GM19023 (cell line): ENCODE results near the gene WASF2.
"Not testable (repeated sequence)": the region's sequence is repeated elsewhere in the genome, so short reads cannot be mapped to it uniquely, and the experiment has no call there.

ENCODE experiments used
- ATAC-seq: cut with Tn5 transposase; IDR thresholded peaks from one replicate; pipeline ENCODE4 v1.9.1; 2021; ENCODE audit warnings: mild to moderate bottlenecking, moderate library complexity; ENCODE audit not compliant: unreplicated experiment

Gene WASF2

DNA sequence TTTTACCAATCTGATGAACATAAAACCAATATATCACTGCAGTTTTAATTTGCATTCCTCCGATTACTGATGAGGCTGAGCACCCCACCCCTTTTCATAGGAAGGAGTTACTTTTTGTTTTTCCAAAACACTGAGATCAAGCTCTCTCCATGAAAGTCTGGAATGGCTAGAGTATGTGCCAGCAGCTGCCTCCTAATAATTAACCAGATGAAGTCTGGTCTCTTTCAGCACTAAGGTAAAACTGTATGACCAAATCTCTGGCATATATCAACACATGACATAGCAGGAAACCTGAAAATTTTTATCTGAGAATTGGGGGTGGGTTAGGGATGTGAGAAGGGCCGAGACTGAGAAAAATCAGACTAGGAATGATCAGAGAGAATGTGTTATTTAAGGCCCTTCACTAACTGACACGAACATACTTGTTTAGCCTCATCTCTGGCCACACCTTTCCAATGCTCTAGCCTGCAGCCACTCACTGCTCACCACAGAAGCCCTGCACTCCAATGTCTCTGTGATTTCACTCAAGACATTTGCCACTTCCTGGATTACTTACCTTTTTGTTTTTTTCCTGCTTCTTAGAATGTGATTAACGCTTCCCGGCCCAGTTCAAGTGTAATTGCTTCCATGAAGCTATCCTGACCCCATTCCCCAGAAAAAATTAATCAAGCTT lies 34.7 kb downstream of the WASF2 start:
- no peak for ATAC-seq

DNA sequence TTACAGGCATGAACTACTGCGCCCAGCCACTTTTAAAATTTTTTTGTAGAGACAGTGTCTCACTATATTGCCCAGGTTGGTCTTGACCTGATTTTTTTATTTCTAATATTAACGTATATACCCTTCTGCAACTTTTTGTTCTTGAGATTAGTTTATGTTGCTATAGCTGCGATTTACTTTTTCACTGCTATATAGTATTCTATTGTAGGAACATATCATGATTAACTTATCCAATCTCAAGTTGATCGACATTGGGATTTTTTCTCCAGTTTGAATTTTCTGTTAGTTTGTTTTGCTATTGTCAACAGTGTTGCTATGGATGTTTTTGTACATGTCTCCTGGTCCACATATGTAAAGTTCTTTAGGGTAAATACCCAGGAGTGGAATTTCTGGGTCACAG lies 35.4 kb downstream of the WASF2 start:
- ATAC-seq, result no peak

DNA sequence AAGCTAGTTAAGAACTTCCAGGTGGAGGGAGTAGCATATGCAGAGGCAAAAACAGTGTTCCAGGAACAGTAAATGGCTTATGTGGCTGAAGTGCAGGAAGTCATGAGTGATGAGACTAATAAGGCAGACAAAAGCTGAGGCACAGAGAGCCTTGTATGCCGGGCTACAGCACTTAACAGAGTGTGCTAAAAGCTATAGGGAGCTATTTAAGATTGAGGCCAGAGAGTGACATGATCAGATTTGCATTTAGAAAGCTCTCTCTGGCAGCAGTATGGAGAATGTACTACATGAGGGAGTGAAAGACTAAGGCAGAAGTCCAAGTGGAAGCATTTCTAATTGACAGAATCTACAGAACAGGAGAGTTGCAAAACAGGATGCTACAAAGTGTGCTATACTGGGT lies 38.6 kb downstream of the WASF2 start:
- no peak for ATAC-seq

DNA sequence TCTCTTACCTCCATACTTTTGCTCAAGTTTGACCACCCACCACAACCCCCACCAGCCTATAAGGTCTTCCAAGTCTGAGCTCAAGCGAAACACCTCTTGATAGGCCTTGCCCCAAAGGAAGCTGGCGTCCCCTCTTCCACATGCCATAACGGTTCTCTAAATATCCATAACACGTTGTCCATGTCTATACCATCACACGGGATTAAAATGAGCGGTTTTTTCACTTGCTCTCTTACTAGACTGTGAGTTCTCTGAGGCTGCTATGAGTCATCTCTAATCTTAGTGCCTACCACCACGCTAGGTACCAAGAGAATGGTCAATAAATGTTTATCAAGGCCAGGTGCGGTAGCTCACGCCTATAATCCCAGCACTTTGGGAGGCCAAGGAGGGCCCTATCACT lies 41.0 kb downstream of the WASF2 start:
- no peak for ATAC-seq

DNA sequence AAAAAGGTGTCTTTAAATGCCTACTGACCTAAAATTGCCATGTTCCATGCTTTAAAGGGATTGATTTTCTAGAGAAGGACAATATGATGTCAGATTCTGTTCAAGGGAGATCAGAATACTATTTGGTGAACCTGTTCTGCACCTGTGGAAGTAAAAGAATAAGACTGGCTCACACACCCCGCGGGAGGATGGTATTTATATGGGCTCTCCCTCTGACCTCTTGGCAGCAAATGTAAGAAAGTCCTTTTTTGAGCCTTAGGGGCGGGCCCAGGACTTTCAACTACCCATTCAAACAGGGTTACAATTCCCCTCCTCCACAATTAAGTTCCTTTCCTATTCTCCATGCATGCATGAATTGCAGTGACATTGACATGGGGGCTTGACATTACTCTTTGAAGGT lies 42.1 kb downstream of the WASF2 start:
- ATAC-seq, result no peak

DNA sequence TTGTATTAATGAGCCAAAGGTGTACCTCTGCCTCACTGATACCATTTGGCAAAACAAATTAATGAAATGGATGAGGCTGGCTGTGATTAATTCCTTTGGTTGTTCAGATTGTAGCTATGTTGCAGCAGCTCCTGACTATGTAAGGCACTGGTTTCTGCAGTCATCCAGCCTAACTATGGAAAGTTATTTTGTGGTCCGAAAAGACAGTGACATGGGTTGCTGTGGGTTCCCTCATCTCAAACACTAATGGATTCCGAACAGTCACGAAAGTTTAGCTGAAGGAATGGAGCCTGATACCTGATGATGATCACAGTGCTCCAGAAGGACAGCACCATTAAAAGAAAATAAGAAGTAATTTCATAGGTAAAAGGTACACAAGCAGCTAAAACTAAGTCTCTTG lies 42.6 kb downstream of the WASF2 start:
- no peak for ATAC-seq

DNA sequence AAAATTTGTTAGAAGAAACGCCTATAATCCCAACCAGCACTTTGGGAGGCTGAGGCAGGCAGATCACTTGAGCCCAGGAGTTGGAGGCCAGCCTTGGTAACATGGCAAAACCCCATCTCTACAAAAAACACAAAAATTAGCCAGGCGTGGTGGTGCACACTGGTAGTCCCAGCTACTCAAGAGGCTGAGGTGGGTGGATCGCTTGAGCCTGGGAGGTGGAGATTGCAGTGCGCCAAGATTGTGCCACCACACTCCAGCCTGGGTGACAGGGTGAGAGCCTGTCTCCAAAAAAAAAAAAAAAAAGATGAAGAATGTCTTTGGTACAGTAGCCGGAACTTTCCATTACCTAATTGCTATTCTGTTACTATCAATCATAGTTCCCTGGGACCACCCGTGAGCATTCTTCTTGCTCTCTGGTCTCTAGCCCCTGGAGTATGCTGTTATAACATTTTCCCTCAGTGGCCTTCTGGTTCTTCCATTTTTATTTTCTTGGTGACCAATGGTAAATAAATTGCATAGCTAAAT lies 43.4 kb downstream of the WASF2 start:
- no peak for ATAC-seq

DNA sequence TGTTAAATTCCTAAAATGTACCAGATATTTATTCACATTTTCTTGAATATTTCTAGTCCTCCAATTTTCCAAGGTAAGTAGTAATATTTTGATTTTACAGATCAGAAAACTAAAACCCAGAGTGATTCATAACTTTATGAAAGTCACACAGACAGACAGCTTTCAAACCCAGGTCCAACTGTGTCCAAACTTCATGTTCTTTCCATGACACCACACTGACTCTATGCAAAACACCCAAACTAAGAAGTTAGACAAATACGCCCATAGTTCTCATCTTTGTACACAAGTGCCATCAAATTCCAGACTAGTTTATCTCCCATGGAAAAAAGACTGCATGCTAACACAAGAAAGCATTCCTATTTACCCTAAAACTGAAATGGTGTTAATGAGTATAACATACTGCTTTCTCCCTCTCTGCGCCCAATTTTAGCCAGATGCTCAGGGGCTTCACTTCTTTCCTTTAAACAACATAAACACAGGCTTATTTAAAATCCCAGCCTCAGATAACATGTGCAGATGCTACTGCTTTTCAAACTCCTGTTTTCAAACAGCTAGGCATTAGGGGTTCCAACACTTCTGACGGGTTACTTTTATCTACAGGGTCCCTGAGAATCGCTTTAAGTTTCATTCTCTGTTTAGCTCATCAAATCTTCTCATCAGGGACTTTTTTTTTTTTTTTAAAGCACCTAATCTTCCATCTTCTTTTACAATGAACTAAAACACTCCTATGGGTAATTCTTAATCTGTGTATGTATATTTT lies 44.6 kb downstream of the WASF2 start:
- ATAC-seq, result no peak

DNA sequence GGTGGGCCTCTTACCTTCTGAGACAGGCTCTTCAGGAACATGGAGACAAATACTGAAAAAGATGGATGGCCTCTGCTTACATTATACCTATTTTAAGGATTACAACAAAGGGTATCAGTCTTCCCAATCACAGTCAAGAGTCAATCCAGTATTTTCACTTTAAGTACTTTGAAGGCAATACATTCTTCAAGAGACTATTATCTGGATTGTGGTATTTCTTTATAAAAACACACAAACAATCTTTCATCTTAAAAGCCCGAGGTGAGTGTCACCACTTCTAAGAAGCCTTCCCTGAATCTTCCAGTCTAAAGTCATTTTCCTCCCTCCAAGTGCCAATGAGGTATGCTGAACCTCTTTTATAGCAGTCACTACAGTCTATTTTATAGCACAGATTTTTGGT lies 45.3 kb downstream of the WASF2 start:
- no peak for ATAC-seq

DNA sequence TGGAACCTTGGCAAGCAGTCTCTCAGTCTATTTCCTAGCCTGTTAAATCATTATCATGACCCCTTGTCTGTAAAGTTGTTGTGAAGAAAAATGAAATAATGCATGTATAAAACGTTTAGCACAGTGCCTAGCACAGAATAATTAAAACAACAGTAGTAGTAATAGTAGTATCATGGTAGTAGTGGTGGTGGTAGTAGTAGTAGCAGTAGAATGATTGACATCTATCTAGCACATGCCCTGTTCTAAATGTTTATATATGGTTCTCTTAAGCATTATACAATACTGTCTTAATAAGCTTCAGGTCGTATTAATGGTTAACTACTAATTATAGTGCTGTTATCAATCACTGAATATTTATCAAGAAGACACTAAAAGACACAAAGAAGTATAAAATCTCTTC lies 50.8 kb downstream of the WASF2 start:
- no peak for ATAC-seq

DNA sequence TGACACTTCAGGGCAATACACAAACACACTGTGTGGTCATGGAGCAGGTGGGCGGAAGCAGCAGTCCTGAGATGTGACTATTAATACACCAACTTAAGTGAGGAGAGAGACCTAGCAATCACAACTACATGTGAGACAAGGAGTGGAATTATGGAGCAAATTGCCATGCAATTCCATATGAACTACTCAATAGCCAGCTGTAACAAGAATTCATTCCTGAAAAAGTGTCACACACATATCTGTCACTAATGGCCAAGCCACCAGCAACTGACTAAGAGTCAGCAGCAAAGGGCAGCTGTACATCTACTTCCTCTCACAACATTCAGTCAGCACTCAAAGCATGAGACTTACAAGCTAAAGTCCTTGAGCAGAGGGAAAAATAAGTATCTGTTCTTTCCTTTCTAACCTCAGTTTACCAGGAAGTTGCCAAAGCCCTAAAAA lies 51.3 kb downstream of the WASF2 start:
- ATAC-seq, result no peak

DNA sequence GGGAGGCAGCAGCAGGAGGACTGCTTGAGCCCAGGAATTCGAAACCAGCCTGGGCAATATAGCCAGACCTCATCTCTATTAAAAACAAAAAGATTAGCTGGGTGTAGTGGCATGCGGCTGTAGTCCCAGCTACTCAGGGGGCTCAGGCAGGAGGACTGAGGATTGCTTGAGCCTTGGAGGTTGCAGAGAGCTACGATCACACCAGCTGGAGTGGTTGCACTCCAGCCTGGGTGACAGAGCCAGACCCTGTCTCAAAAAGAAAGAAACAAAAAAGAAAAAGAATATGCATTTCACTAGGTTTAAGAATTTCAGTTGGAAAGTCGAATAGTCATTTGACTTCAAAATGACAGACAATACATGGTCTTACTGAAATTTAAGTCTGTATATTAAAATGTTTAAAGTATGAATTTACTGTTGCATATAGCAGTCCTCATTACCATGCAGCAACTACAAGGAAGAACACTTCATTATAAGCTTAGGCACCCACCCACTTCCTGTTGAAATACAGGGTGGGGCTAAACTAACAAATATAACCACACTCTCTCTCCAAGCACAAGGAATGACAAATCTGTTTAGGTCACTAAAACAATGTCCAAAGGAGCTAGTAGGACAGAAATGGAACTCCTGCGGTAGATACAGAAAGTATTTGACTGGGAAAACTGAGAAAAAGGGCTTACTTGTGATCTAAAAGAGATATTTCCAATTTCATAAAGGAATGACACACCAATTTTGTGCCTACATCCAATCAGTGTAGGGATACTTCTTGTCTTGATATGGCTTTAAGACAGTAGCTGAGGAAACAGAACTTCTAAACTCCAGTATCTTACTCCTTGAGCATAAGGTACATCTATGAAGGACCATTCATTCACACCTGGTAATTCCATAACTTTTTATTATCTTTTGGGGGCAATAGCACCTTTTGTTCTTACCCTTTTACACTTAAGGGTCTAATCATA lies 53.5 kb downstream of the WASF2 start:
- no peak for ATAC-seq

DNA sequence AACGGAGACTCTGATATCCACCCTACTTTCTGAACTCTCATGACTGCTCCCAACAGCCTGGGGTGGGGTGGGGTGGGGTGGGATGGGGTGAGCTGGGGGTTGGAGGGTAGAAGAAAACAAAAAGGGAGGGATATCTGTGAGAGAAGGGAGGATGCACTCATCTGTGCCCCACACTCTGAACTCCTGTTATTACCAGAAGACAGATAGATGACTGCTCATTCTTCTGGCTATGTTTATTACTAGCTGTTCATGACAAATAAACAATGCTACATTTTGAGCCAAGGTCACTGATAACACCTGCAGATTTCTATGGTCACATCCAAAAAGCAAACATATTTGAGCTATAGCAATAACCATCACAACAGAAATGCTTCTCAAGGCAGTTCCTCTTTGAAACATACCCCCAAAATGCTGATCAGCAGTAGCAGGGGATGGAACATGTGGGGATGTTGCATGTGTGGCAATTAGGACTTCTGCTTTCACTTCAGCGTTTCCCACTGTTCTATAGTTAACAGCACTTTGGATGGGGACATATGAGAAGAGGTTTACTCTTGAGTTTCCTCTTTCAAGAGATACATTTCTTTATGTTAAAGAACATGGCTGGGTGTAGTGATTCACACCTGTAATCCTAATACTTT lies 54.3 kb downstream of the WASF2 start:
- no peak for ATAC-seq

DNA sequence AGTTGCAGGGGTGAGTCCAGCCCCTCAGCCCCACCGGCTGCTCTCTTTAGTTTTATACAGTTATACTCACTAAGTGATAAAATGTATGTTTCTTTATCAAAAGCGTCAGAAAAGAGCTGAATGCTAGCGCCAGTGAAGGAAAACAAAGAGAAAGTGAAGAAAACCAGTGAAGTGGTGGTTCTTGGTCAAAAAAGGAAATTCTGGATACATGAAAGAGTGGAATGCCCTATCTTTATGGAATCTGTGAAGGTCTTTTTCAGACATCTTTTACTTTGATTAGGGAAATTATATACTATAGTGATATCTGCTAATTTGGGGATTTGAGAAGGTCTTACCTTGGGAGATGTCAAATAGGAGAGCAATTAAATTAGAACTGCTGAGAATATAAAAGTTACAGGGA lies 56.3 kb downstream of the WASF2 start:
- no peak for ATAC-seq

DNA sequence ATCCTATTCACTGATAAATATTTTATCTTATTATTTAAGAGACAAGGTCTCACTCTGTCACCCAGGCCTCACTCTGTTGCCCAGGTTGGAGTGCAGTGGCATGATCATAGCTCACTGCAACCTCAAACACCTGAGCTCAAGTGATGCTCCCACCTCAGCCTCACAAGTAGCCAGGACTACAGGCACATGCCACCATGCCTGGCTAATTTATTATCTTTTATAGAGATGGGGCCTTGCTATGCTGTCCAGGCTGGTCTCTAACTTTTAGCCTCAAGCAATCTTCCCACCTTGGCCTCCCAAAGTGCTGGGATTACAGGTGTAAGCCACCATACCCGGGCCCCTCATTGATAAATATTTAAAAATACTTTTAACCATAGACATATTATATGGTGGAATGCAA lies 57.2 kb downstream of the WASF2 start:
- ATAC-seq, result not testable (repeated sequence)

DNA sequence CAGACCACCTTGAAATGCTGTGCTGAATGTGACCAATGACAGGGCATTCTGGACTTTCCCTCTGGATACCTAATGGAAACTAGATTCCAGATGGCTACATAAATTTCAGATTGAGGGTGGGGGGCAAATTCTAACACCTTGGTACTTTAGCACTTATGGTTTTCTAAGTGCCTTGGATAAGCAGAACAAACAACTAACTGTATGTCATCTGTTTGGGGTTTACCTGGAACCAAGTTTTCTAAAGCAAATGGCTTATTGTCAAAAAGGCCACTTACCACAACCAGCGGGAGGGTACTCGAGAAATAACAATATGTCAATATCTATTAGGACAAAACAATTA lies 58.4 kb downstream of the WASF2 start:
- no peak for ATAC-seq

DNA sequence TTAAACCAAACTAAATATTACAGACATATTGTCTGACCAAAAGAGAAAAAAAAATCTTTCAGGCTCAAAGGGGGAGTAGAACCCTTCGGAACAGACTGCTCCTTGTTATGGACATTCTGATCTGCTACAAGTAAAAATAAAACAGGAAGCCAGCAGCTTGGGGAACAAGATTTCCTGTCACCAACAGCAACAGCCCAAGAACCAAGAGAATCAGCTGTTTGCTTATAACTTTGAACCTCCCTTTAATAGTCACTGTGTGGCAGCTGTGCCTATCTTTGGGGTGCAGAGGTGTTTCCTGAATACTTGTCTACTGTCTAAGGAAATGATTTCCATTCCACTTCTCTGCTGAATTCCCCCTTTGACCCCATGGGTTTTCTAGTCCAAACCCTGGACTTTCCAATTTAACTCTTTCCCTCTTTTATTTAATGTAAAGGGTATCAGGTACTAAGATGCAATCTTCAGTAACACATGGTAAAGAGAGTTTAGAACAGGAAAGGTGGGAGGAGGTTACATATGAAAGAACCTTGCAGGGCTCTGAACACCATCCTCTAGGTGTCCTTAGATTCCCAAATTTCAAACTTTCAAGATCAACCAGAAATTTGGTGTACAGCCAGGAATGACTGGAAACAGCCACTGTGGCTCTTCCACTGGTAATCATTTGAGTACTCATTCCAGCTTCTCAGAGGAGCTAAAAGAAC lies 58.9 kb downstream of the WASF2 start:
- no peak for ATAC-seq

DNA sequence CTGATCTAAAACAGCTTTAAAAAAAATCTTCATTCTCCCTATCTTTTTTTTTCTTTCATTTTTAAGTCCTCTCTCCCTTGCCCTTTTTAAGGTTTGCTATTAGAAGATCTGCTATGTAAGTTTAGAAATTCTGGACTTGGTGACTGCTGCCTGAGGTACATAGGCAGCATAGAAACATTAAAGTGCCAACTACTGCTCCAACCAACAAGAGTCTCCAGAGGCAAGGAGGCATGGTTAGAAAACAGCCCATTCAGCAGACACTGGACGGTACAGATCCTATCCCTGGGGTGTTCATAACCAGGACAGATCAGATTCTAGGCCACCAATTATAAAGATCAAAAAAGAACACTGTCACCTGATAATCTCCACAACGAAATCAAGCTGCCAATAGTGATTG lies 60.9 kb downstream of the WASF2 start:
- no peak for ATAC-seq

DNA sequence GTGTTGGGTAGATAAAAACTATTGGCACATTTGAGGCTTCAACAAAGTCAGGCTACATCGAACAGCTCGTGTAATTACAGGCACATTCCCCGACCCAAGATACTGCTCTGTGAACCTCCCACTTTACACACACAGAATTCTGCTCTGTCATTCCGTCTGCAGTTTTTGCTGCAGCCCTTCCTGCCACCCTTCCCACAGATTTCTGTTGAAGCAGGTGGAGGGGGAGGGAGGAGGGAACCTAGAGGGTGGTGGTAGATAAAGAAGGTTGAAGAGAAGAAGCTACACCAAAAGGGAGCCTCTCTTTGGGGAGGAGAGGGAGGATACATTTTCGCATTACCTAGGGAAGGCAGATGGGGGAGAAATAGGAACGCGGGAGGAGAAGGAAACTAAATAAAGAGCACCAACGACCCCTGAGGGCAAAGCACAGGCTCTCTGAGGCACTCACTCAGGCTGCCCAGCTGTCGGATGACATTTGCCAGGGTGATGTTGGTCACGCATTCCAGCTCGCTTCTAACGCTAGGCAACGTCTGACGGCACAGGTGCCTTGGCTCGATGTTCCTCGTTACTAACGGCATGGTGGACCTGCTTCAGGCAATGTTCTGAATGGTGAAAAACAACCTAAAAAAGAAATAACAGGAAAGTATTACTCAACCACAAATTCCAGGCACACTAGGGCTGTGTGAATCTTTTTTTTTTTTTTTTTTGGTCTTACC lies 61.5 kb downstream of the WASF2 start:
- ATAC-seq, result no peak

DNA sequence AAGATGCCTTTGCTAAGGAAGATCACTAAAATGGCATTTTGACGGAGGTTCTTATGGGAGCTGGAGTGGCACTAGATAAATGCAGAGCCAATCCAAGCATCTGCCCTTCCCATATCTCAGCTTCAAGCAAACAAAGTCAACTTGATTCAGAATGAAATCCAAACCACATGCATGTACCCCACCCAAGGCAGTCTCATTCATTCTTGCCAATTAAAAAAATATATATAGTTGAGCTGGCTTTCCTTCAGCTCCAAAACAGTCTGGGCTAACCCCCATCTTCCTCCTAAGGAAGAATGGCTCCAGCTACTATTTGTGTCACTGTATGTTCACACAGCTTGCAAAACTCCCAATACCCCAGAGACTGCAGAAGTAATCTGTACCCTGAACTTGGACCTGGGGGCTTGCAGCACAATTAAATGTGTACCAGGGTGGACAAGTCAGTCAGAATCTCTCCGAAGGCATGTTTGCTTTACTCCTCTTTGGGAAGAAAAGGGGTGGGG lies 62.1 kb downstream of the WASF2 start:
- no peak for ATAC-seq
